Glomerular visceral epithelial cell (primary cell): Measurements from ENCODE around the gene TLK2.
"Not testable (repeated sequence)": the region's sequence is repeated elsewhere in the genome, so short reads cannot be mapped to it uniquely, and the experiment has no call there.

ENCODE experiments used
- DNase-seq: peaks from one replicate; pipeline ENCODE4 v3.0.0-alpha.2; 2016; ENCODE audit errors: extremely low spot score

Gene TLK2

DNA sequence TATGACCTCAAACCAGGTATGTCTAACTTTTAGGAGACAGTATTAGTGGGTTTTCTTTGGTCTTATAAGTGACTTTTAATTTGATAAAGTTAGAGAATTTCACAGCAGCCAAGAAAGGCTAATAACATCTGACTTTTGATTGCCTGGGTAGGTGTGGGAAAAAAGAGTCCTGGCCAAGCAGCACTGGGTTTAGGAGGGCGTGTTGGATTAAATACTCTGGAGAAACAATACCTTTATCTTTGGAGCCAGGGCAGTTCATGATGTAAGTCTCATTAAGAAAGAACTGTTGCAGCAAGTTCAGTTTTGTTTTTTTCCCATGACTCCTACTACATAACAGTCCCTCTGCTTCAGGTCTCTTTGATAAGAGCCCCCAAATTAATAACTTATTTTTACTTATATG is 122.2 kb downstream of the TLK2 start:
- DNase-seq, result no peak

DNA sequence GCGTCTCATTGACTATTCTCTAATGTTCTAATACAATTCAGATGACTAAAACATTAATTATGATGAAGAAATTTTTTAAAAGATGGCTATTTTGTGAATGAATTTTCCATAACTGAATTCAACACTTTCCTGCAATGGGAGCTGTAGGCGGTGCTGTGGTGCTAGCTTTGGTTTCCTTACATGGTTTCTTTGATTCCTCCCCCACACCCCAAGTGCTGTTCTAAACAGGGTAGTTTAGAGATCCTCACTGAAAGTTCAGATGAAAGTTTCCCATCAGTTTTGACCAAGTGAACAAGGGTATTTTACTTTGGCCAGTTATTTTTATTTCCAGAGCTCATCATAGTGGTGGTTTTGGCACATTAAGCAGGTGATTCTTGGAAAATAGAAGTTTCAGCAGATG is 122.8 kb downstream of the TLK2 start:
- DNase-seq, result no peak

DNA sequence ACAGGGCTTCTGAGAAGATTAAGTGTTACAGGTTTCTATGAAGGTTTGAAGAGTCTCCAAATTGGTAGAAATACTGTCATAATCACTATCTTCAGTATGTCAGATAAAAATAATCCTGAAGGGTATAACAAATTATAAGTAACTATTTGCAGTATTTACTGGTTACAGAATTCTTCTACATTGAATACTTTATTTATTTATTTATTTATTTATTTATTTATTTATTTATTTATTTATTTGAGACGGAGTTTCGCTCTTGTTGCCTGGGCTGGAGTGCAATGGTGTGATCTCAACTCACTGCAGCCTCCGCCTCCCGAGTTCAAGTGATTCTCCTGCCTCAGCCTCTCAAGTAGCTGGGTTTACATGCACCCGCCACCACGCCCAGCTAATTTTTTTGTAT is 125.2 kb downstream of the TLK2 start:
- DNase-seq, result not testable (repeated sequence)

DNA sequence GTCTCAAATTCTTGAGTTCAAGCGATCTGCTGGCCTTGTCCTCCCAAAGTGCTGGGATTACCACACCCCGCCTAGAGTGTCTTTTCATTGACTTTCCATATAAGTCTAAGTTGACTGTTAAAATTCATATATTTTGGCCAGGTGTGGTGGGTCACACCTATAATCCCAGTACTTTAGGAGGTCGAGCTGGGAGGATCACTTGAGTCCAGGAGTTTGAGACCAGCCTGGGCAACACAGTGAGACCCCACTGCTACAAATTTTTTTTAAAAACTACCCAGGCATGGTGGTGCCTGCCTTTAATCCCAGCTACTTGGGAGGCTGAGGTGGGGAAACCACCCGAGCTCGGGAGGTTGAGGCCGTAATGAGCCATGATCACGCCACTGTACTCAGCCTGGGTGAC is 127.0 kb downstream of the TLK2 start:
- no peak for DNase-seq

DNA sequence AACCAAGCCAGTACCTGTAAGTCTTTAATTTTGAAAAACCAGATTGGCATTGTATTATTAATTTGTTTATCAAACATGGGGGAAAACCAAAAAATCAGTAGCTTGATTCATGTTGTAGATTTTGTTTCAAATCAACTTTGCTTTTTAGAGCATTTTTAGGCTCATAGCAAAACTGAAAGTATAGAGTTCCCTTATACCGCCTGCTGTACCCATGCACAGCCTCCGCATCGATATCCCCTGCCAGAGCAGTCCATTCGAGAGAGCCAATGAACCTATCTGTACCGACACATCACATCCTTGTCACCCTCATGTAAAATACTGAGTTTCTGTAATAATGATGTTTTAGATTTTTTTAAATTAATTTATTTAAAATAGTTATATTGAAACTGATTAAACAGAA is 132.7 kb downstream of the TLK2 start:
- DNase-seq, result no peak

DNA sequence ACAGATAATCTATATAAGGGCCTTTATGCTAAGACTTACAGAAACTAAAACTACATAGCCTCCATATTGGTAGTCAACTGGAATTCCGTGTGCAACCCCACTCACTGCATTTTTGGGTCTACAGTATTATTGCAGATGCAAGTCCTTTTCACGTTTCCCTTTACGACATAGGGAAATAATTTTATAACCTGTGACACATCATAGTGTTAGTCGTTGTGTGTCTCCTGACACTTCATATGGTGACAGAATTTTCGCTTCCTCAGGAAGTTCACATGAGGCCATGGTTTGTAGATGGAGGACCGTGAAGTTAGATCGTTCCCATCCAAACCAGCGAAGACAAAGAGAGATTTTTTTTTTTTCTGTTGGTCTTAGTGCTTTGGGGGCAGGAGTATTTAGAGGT is 133.1 kb downstream of the TLK2 start:
- DNase-seq, result no peak

DNA sequence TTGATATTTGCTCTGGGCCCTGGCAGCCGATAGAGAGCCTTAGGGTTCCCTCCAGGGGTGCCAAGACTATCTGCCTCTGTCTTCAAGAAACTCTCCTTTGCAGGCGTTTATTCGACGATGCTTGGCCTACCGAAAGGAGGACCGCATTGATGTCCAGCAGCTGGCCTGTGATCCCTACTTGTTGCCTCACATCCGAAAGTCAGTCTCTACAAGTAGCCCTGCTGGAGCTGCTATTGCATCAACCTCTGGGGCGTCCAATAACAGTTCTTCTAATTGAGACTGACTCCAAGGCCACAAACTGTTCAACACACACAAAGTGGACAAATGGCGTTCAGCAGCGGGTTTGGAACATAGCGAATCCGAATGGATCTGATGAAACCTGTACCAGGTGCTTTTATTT is 133.7 kb downstream of the TLK2 start:
- not testable (repeated sequence) for DNase-seq

DNA sequence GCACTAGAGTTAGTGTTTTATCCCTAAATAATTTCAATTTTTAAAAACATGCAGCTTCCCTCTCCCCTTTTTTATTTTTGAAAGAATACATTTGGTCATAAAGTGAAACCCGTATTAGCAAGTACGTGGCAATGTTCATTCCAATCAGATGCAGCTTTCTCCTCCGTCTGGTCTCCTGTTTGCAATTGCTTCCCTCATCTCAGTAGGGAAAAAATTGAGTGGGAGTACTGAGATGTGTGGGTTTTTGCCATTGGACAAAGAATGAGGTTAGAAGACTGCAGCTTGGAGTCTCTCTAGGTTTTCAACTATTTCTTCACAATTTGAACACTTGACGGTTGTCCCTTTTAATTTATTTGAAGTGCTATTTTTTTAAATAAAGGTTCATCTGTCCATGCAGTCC is 134.5 kb downstream of the TLK2 start:
- DNase-seq, result not testable (repeated sequence)

DNA sequence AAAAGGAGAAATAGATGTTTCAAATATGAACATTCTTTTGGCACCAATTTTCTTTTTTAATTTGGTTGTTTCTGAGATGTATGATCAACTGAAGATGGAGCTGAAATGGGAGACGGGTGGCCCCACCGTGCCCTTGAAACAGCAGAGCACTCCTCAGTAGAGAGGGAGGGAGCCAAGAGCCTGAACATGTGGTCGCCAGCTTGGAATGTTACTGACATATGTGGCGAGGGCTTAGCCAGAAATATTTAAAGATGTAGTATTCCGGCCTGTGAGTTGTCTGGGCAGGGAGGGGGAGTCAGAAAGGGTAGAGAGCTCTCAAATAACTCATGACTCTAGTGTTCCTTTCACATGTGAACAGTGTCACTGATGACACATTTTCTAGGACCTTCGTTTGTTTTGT is 135.5 kb downstream of the TLK2 start:
- peak; percentile 43 for DNase-seq

DNA sequence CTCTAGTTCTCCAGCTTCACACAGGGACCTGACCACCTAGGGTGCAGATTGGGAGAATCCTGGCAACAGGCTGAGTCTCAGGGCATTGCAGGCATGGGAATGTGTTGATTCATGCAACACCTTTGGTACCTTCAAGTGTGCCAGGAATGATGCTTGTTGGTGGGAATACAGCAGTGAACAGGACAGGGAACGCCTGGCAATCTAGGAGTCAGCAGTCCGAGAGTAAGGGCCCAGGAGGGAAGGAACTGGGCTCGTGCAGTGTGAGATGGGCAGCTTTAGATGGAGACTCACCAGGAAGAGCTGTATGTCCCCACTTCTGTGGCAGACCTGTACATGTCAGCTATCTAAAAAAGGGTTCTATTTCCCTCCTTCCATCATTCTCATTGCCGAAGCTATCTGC is 136.9 kb downstream of the TLK2 start:
- no peak for DNase-seq

DNA sequence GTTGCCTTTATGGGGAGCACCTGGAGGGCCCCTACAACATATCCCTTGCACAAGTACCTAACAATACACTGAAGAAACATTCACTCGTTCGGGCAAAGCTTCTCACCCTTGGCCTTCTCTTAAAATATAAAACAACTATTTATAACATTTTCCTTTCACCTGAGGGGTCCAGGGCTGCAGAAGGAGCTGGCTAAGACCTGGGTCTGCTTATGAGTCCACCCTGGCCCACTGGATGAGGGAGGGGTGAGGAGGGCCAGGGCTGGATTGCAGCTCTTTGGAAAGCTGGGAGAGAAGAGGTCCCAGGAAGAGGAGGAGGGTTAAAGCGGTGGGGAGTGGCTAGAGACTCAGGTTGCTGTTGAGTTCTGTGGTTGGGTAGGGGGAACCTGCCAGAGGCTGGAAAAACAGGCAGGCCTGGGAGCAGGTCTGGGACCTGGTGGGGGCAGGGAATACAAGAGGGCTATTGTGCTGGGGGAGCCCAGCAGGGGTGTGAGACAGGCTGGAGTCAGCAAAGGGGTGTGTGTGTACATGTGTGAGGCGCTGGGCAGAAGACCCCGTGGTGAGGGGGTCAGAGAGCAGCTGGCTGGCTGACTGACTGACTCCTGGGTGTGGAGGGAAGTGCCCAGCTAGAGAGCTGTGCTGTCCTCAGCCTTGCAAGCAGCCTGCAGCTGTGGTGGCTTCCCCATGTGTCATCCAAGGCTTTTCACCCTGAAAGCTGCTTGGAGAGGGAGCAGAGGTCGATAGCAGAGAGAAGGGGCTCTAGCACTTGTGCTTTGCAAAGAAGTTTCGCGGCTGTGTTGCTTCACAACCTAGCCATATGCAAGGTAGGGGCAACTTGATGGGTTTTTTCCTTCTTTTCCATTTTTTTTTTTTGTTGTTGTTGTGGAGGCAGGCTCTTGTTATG is 138.6 kb downstream of the TLK2 start:
- no peak for DNase-seq

DNA sequence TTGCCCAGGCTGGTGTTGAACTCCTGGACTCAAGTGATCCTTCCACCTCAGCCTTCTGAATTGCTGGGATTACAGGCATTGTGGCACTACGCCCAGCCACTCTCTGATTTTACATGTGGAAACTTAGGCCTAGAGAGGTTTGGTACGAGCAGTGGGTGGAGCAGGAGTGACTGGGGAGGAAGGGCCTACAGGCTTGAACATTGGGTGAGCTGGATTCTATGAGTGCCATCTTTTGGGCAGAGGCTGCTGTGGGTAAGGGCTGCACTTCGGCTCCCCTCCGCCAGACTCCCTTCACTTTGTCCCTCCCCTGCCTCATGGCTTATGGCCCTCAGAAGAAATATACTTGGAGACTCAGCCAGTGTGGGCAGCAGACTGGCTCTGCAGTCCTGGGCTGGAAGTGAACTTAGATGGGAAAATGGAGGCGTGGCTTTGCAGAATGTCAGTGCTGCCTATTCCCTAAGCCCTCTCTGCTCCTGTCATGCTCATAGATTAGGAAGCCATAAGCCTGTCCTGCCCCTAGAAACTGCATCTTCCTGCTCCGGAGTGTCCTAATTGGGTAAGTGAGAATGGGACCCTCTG is 139.4 kb downstream of the TLK2 start:
- no peak for DNase-seq

DNA sequence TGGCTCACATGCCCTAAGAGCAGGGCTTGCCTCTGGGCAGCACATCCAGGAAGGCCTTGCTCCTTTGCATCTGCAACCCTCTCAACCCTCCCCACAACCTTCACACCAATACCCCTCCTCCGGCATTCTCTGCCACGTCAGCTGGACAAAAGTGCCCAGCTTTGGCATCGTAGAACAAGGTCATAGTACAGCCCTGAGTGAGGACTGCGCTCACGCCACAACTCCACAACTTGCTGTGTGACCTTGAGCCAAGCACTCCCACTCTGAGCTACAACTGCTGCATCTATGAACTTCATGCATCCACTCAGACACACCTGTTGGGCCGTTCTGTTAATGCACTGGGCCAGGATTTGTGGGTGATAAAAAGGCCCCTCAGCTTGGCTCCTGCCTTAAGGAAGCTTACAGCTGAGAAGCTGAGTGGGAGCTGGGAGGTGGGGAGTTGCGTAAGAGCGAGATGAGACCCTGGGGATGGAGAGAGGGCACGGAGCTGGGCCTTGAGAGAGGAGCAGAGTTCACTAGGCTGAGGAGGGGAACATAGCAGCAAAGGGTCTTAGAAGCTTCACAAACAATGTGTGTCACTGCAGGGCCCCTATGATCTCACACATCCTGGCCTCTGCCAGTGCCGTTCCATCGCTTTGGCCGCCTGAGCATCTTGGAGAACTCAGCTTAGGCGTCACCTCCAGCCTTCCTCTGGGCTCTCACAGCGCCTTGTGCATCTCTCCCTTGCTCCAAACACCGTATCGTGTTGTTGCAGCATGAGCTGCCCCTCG is 140.2 kb downstream of the TLK2 start:
- no peak for DNase-seq

DNA sequence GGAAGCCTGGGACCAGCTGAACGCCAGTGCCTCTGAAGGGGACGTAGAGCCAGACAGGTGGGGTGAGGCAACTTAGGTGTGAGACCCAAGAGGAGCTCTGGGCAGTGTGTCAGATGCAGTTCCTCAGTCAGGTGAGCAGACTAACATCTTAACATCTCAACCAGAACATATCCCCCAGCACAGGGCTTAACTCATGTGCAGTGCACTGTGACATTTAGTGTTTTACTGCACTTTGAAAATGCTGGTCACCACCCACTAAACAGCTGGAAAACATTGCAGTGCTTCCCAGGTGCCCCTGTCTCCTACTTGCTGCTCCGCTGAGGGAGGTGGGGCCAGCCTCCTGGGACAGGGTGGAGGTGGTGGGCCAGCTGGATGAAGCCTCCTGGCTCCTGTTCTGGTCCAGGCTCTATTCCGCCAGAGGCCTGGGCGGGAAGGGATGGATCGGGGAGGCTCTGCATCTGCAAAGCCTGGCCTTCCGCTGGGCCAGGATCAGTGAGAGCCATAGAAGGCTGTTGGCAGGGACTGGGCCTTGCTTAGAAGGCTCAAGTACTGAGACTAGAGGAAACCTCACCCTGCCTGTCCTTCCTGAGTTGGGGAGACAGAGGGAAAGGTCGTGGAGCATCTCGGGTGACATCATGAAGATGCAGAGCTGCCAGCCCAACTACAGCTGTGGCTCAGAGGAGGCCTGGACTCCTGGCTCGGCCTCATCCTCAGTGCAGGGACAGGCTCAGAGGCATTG is 141.0 kb downstream of the TLK2 start:
- DNase-seq, result no peak

DNA sequence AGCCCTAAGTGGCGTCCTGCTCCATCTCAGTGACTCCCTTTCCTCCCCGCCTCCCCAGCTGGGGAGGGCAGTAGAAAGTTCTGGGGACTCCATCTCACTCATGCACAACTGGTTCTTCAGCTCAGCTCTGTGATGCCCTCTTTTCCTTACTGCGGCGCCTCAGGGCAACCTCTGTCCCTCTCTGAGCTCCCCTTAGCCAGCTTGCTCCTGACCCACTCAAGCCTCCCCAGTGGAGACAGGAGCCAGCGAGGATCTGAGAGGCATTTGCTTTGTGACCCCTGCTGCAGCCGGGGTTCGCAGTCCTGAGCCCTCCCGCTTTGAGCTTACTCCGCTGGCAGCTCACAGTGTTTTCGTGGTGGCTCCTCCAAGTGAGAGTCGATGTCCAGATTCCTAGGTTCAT is 142.6 kb downstream of the TLK2 start:
- DNase-seq, result no peak

DNA sequence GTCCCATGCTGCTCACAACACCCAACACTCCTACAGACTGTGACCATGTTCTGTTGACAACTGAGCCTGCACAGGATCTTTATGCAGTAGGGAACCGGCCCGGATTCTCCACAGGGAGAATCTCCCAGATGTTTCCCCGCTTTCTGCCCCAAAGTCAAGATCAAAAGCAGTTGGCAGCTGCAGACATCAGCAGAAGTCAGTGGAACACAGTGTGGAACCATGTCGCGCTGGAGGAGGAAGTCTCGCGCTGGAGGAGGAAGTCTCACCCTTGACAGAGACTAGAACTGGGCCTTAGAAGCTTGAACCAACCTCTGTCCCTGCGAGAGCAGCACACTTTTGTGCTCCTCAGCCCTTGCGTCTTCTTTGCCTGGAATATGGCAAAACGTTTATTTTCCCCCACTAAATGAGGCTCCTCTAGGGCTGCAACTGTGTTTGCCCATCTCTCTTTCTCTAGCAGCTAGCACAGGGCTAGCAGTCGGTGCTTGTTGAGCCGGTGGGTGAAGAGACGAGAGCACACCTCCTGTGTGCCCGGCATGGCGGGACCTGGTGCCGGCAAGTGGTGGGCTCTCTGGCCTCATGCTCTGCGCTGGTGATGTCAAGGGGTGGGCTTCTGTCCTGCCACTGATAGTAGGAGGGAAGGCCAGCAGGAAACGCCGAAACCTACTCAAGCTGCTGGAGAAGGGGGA is 146.7 kb downstream of the TLK2 start:
- no peak for DNase-seq

DNA sequence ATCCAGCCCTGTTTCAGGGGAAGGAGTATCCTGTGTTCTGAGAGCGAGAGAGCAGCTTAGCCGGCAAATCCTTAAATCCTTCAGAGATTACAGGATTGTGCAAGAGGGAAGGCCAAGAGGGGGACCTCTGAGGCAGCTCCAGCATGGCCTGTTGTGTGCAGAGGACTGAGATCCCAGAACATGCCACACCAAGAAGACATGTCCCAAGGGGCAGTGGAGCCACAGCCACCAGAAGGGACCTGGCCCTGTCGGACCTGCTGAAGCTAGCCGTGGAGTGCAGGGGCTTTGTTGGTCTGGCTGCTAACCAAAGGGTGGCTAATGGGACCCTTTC is 147.2 kb downstream of the TLK2 start:
- DNase-seq, result no peak

DNA sequence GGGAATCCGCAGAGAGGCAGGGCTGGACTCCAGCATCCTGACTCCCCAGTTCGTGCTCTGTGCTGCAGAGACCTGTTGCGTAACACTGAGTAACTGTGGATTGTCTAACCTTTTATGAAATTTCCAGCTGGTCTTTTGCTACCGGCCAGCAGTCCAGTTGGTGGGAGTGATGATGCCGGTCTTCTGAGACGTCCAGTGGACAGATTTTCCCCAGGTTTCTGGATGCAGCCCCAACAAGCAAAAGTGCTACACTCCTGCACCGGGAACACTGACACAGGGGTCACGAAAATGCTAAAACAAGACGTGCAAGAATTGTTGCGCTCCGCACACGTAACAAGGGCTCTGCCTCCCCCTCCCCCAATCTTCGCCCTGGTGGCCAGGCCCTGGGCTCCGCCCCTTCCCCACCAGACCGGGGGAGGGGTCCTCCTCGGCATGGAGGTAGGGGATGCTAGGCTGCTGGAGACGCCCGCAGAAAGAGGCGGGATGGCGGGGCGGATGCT is 148.1 kb downstream of the TLK2 start:
- DNase-seq, result peak; percentile 59

DNA sequence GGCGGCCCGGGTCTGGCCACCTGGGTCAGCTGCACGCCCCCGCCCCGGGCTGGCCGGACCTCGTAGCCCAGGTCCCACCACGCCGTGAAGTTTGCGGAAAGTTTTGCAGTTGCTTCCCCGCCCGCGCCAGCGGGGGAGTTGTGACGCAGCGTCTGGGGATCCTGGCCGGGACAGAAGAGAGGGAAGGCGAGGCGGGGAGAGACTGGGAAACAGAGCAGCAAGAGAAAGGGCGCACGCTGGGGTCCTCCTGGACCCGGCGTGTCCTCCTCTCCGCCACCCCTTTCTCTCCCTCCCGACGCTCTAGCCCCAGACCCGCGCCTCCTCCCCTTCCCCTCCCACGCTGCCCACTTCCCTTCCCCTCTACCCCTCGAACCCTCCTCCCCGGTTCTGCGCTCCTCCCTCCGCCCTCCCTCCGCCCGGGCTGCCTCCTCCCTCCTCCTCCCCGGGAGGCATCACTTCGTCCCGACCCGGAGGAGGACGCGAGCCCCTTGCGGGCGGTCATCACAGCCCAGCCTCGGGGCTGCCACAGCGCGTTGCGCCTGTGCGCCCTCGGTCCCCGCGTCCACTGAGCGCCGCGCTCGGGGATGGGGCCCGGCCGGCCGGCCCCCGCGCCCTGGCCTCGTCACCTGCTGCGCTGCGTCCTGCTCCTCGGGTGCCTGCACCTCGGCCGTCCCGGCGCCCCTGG is 148.7 kb downstream of the TLK2 start, which contains the start of gene MRC2:
Gene MRC2 (plus strand): TSS at position 452 of the 685 bp plus-strand sequence. CDS start 133 bp downstream, at position 585.
- peak; percentile 83 for DNase-seq

DNA sequence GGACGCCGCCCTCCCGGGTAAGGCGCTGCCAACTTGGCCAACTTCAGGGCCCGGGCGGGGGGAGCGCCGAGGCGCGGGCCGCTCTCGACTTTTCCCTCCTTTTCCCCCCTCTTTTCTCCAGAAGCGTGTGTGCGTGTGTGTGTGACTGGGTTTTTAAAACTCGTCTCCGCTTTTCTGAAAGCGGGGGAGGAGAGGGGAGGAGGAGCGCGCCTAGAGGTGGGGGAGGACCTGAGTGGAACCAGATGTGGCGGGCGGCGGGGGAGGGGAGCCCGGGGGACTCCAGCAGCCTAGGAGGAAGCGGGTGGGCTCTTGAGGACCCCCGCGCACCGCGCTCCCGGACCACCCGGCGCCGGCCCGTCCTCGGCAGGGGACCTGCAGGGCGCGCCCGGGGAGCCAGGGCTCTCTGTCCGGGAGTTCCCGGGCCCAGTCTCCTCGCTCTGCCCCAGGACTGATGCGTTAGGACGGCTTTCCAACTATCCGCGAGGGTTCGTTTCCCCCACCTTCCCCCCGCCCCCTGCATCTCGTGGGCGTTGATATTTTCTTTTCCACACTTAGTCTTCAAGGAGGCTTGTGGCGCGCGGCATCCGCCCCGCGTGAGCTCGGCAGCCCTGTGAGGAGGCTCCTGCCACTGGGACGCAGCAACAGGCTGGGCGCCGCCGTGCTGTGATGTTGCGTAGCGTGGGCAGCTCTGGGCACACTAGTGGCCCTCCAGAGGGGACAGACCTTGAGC is 149.4 kb downstream of the TLK2 start:
- DNase-seq, result peak; percentile 55
